ENCODE data around the gene SAMD14.
A peak's percentile ranks its signal among the peaks of the same experiment; 100 is the strongest.

Gene SAMD14

GRCh38 chr17:50161023-50161910, 31.3 kb upstream of the SAMD14 start:
- Histone ChIP-seq H3K4me2 (peak overlapping the region; percentile 77 to 98 (median 93)), H3K9me3 (replicated peaks in 1 of 11) (no peaks in the 10 kb centered on the region), H4K20me1 (no peaks in the 10 kb centered on the region; a peak in 1 of 22 replicates), H3K9ac (peak overlapping the region in 10 of 11 experiments; percentile 60 to 76 (median 73); a peak in 20 of 22 replicates), H3K27ac (peak overlapping the region in 9 of 11 experiments; percentile 20 to 67 (median 47); a peak in 16 of 22 replicates), H3K36me3 (no peaks in the 10 kb centered on the region), H3K27me3 (no peaks in the 10 kb centered on the region), H3K4me1 (peaks cover 28 to 55% (median 33%) of the 10 kb centered on the region in 10 experiments), H3K4me3 (peak overlapping the region; percentile 54 to 74 (median 64))
- no peak for TF ChIP-seq Cebpa-rat (IDR thresholded peaks at IDR 0.05)

GRCh38 chr17:50157891-50158290, 27.9 kb upstream of the SAMD14 start:
- Histone ChIP-seq H3K36me3 (no peaks in the 10 kb centered on the region), H3K27ac (no peak overlapping the region), H3K27me3 (no peaks in the 10 kb centered on the region), H3K9ac (no peak overlapping the region), H4K20me1 (no peaks in the 10 kb centered on the region), H3K4me2 (peak overlapping the region in 2 of 11 experiments; percentile 7 to 8; a peak in 1 of 22 replicates), H3K9me3 (replicated peaks in 1 of 11) (no peaks in the 10 kb centered on the region), H3K4me1 (peaks cover 44 to 70% (median 52%) of the 10 kb centered on the region in 10 experiments), H3K4me3 (no peak overlapping the region)
- no peak for TF ChIP-seq Cebpa-rat (IDR thresholded peaks at IDR 0.05)

GRCh38 chr17:50155115-50155819, 25.3 kb upstream of the SAMD14 start:
- TF ChIP-seq Cebpa-rat (IDR thresholded peaks at IDR 0.05), result no peak
- Histone ChIP-seq H3K4me2 (peak overlapping the region; percentile 76 to 98 (median 96)), H3K9ac (peak overlapping the region in 10 of 11 experiments; percentile 1 to 66 (median 48); a peak in 15 of 22 replicates)

GRCh38 chr17:50154604-50155003, 24.6 kb upstream of the SAMD14 start:
- no peaks in the 10 kb centered on the region for H3K27me3 ChIP-seq
- H3K4me1 ChIP-seq, result peaks cover 41 to 60% (median 45%) of the 10 kb centered on the region in 10 experiments
- H3K9me3 ChIP-seq (replicated peaks in 1 of 11), result no peaks in the 10 kb centered on the region
- peak overlapping the region in 8 of 11 experiments; percentile 11 to 66 (median 53); a peak in 8 of 22 replicates for H3K9ac ChIP-seq
- H3K27ac ChIP-seq, result peak overlapping the region in 6 of 11 experiments; percentile 20 to 95 (median 52); a peak in 10 of 22 replicates
- no peak for TF ChIP-seq Cebpa-rat (IDR thresholded peaks at IDR 0.05)
- H3K4me3 ChIP-seq, result no peak overlapping the region
- H3K4me2 ChIP-seq, result peak overlapping the region; percentile 76 to 98 (median 96)
- H3K36me3 ChIP-seq, result peaks cover 0 to 5% (median 2%) of the 10 kb centered on the region in 11 experiments; a peak in 9 of 22 replicates
- H4K20me1 ChIP-seq, result peaks cover 0 to 10% (median 6%) of the 10 kb centered on the region in 11 experiments; a peak in 9 of 22 replicates

More at GRCh38 chr17:50155115-50155819, 25.3 kb upstream of the SAMD14 start:
- Histone ChIP-seq H3K36me3 (no peaks in the 10 kb centered on the region), H3K4me3 (no peak overlapping the region), H3K9me3 (replicated peaks in 1 of 11) (no peaks in the 10 kb centered on the region), H4K20me1 (peaks cover 0 to 4% (median 0%) of the 10 kb centered on the region in 11 experiments; a peak in 8 of 22 replicates), H3K4me1 (peaks cover 41 to 60% (median 45%) of the 10 kb centered on the region in 10 experiments), H3K27ac (peak overlapping the region in 9 of 11 experiments; percentile 16 to 60 (median 50); a peak in 15 of 22 replicates), H3K27me3 (no peaks in the 10 kb centered on the region)

- peaks cover 41 to 60% (median 45%) of the 10 kb centered on the region in 10 experiments for H3K4me1 ChIP-seq
- TF ChIP-seq Cebpa-rat (IDR thresholded peaks at IDR 0.05), result no peak
- peaks cover 0 to 16% (median 9%) of the 10 kb centered on the region in 11 experiments; a peak in 9 of 22 replicates for H4K20me1 ChIP-seq
- peaks cover 0 to 10% (median 7%) of the 10 kb centered on the region in 11 experiments; a peak in 12 of 22 replicates for H3K36me3 ChIP-seq
- no peak overlapping the region for H3K4me3 ChIP-seq
- H3K9me3 ChIP-seq (replicated peaks in 1 of 11), result no peaks in the 10 kb centered on the region
- peak overlapping the region in 10 of 11 experiments; percentile 78 to 98 (median 96); a peak in 21 of 22 replicates for H3K4me2 ChIP-seq
- H3K27me3 ChIP-seq, result no peaks in the 10 kb centered on the region
- peak overlapping the region in 7 of 11 experiments; percentile 14 to 97 (median 83); a peak in 12 of 22 replicates for H3K27ac ChIP-seq
- no peak overlapping the region for H3K9ac ChIP-seq
Measured at GRCh38 chr17:50153650-50154575, 24.0 kb upstream of the SAMD14 start.

GRCh38 chr17:50152736-50153135, 22.8 kb upstream of the SAMD14 start:
- H3K9me3 ChIP-seq (replicated peaks in 1 of 11), result no peaks in the 10 kb centered on the region
- peaks cover 41 to 56% (median 45%) of the 10 kb centered on the region in 10 experiments for H3K4me1 ChIP-seq
- peak overlapping the region; percentile 81 to 98 (median 96) for H3K4me2 ChIP-seq
- no peak for TF ChIP-seq Cebpa-rat (IDR thresholded peaks at IDR 0.05)
- peak overlapping the region; percentile 7 to 97 (median 95); a peak in 18 of 22 replicates for H3K27ac ChIP-seq
- peak overlapping the region in 5 of 11 experiments; percentile 97 to 99 (median 99); a peak in 5 of 22 replicates for H3K9ac ChIP-seq
- H3K36me3 ChIP-seq, result peaks cover 0 to 14% (median 7%) of the 10 kb centered on the region in 11 experiments; a peak in 13 of 22 replicates
- peak overlapping the region in 4 of 10 experiments; percentile 96 to 100 (median 99); a peak in 3 of 20 replicates for H3K4me3 ChIP-seq
- peaks cover 3 to 27% (median 16%) of the 10 kb centered on the region in 11 experiments; a peak in 19 of 22 replicates for H4K20me1 ChIP-seq
- H3K27me3 ChIP-seq, result no peaks in the 10 kb centered on the region

- H3K4me1 ChIP-seq, result peaks cover 42 to 63% (median 49%) of the 10 kb centered on the region in 10 experiments
- no peak for TF ChIP-seq Cebpa-rat (IDR thresholded peaks at IDR 0.05)
- H3K4me2 ChIP-seq, result peak overlapping the region; percentile 81 to 98 (median 96)
- H3K9ac ChIP-seq, result peak overlapping the region; percentile 66 to 99 (median 98); a peak in 21 of 22 replicates
- H4K20me1 ChIP-seq, result peaks cover 10 to 34% (median 22%) of the 10 kb centered on the region in 11 experiments
- H3K27me3 ChIP-seq, result no peaks in the 10 kb centered on the region
- peaks cover 0 to 21% (median 12%) of the 10 kb centered on the region in 11 experiments; a peak in 14 of 22 replicates for H3K36me3 ChIP-seq
- peak overlapping the region; percentile 58 to 97 (median 95) for H3K27ac ChIP-seq
- H3K9me3 ChIP-seq (replicated peaks in 1 of 11), result no peaks in the 10 kb centered on the region
- H3K4me3 ChIP-seq, result peak overlapping the region; percentile 93 to 100 (median 99)
Measured at GRCh38 chr17:50151937-50152547, 22.1 kb upstream of the SAMD14 start.

Measured in BLaER1 treated with 17β-estradiol and CSF1 and Interleukin-3, amounts not matched to agents 10 nM and 100 nM (cell line).